Endothelial cell of umbilical vein (primary cell): Measurements from ENCODE around the gene HUNK.

Experiments used
- EZH2 ChIP-seq: IDR thresholded peaks from 2 replicates; pipeline ENCODE4 v1.6.1; 2012; ENCODE audit warnings: borderline replicate concordance, low read depth, mild to moderate bottlenecking, moderate library complexity, low read length, inconsistent platforms; ENCODE audit not compliant: severe bottlenecking
- JUN ChIP-seq: IDR thresholded peaks from 2 replicates; pipeline ENCODE4 v1.6.1; 2011; ENCODE audit warnings: borderline replicate concordance, low read depth; ENCODE audit not compliant: insufficient read length, insufficient read depth

- TF ChIP-seq EZH2 (no peak), JUN (no peak)
Measured at GRCh38 chr21:31837618-31838390, 35.0 kb upstream of the HUNK start.
